SW 1271 (cell line): ENCODE measurements around the gene SYN1.

ENCODE experiments used
- DNase-seq, 2 experiments: peaks; one replicate each; lab custom pipeline; 2025; lab: John Stamatoyannopoulos, UW

The SYN1 gene

DNA sequence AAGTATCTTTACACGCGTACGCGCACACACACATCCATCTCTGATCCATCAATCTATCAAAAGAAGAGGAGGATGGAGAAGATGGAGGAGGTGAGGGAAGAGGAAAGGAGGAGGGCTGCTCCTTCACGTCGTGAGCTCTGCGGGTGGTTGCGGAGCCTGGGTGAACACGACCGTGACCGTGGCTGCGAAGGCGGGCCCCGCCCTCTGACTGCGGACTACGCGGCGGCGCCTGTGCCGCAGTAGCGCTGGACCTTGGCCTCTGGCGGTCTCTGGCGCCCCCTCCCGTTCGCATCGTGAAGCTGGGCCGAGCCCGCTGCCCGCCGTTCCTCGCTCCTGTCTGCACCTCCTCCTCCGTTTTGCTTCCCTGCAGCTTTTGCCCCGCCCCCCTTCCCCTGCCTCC, 96.4 kb downstream of the SYN1 start:
- peak; percentile 2 to 47 for DNase-seq
